D341Med (cell line): ENCODE data around the gene SNRK.

Experiments used
- DNase-seq: peaks from one replicate; pipeline ENCODE4 v3.0.0; 2012; ENCODE audit warnings: low spot score

The SNRK gene

GRCh38 chr3:43309372-43310305 is 23.3 kb downstream of the SNRK start:
- no peak for DNase-seq

- no peak for DNase-seq
These were observed 30.6 kb downstream of the SNRK start for GRCh38 chr3:43316783-43317460.

GRCh38 chr3:43317461-43318316 is 31.3 kb downstream of the SNRK start:
- no peak for DNase-seq

GRCh38 chr3:43319376-43319775 is 33.0 kb downstream of the SNRK start:
- DNase-seq = no peak

GRCh38 chr3:43319794-43320193 is 33.5 kb downstream of the SNRK start:
- DNase-seq = no peak

GRCh38 chr3:43320288-43320687 is 33.9 kb downstream of the SNRK start:
- no peak for DNase-seq

GRCh38 chr3:43323541-43323940 is 37.2 kb downstream of the SNRK start:
- DNase-seq = no peak

GRCh38 chr3:43326891-43327581 is 40.7 kb downstream of the SNRK start:
- no peak for DNase-seq

GRCh38 chr3:43327582-43327979 is 41.2 kb downstream of the SNRK start:
- no peak for DNase-seq

GRCh38 chr3:43328653-43329052 is 42.3 kb downstream of the SNRK start:
- DNase-seq = no peak

- DNase-seq = no peak
These were observed 44.6 kb downstream of the SNRK start for GRCh38 chr3:43330981-43331380.

GRCh38 chr3:43331381-43331780 is 45.0 kb downstream of the SNRK start:
- DNase-seq = no peak

GRCh38 chr3:43334976-43335375 is 48.6 kb downstream of the SNRK start:
- DNase-seq = no peak

- DNase-seq = no peak
These were observed 49.5 kb downstream of the SNRK start for GRCh38 chr3:43335799-43336198.

GRCh38 chr3:43338295-43338694 is 52.0 kb downstream of the SNRK start:
- no peak for DNase-seq

- no peak for DNase-seq
These were observed 54.1 kb downstream of the SNRK start for GRCh38 chr3:43340403-43340802.

- DNase-seq = no peak
These were observed 55.4 kb downstream of the SNRK start for GRCh38 chr3:43341788-43342187.

GRCh38 chr3:43343185-43343584 is 56.8 kb downstream of the SNRK start:
- DNase-seq = no peak

- DNase-seq = no peak
These were observed 57.5 kb downstream of the SNRK start for GRCh38 chr3:43343815-43344214.

GRCh38 chr3:43344520-43344919 is 58.2 kb downstream of the SNRK start:
- no peak for DNase-seq

GRCh38 chr3:43345246-43345645 is 58.9 kb downstream of the SNRK start:
- DNase-seq = no peak

- DNase-seq = no peak
These were observed 59.5 kb downstream of the SNRK start for GRCh38 chr3:43345877-43346276.
